ENCODE data around the gene JAKMIP3.

The JAKMIP3 gene

GRCh38 chr10:132062116-132062515 lies 3.6 kb upstream of the JAKMIP3 start:
- DNase-seq = no peak
- Histone ChIP-seq H3K36me3 (no peaks in the 10 kb centered on the region), H3K9me3 (no peaks in the 10 kb centered on the region), H3K4me3 (no peak overlapping the region), H3K27ac (no peak overlapping the region), H3K4me1 (peaks cover 0 to 15% (median 9%) of the 10 kb centered on the region in 4 donors), H3K27me3 (peaks cover 0 to 29% of the 10 kb centered on the region in 2 donors)
- intact Hi-C loops (cut with DNase I; ENCODE audit: low total_unique reads) = no loop called here
- no peak for TF ChIP-seq CTCF (IDR thresholded peaks at IDR 0.05)

GRCh38 chr10:132062641-132063390 lies 2.9 kb upstream of the JAKMIP3 start:
- no peaks in the 10 kb centered on the region for H3K36me3 ChIP-seq
- peak in 1 of 2 donors; percentile 43 for DNase-seq
- no peak overlapping the region for H3K27ac ChIP-seq
- peaks cover 0 to 15% (median 9%) of the 10 kb centered on the region in 4 donors for H3K4me1 ChIP-seq
- no peak overlapping the region for H3K4me3 ChIP-seq
- H3K27me3 ChIP-seq = peaks cover 0 to 24% of the 10 kb centered on the region in 2 donors
- intact Hi-C loops (cut with DNase I; ENCODE audit: low total_unique reads) = no loop called here
- no peaks in the 10 kb centered on the region for H3K9me3 ChIP-seq
- TF ChIP-seq CTCF (IDR thresholded peaks at IDR 0.05) = no peak

GRCh38 chr10:132063432-132063831 lies 2.3 kb upstream of the JAKMIP3 start:
- no peak overlapping the region for H3K4me3 ChIP-seq
- TF ChIP-seq CTCF (IDR thresholded peaks at IDR 0.05) = no peak
- H3K36me3 ChIP-seq = no peaks in the 10 kb centered on the region
- intact Hi-C loops (cut with DNase I; ENCODE audit: low total_unique reads) = no loop called here
- peaks cover 0 to 18% of the 10 kb centered on the region in 2 donors for H3K27me3 ChIP-seq
- H3K9me3 ChIP-seq = no peaks in the 10 kb centered on the region
- no peak overlapping the region for H3K27ac ChIP-seq
- no peak for DNase-seq
- peaks cover 0 to 15% (median 9%) of the 10 kb centered on the region in 4 donors for H3K4me1 ChIP-seq

- Histone ChIP-seq H3K27me3 (peaks cover 0 to 11% of the 10 kb centered on the region in 2 donors), H3K27ac (no peak overlapping the region), H3K4me3 (no peak overlapping the region), H3K4me1 (peaks cover 0 to 15% (median 9%) of the 10 kb centered on the region in 4 donors), H3K36me3 (no peaks in the 10 kb centered on the region), H3K9me3 (no peaks in the 10 kb centered on the region)
- DNase-seq = no peak
- TF ChIP-seq CTCF (IDR thresholded peaks at IDR 0.05) = no peak
- intact Hi-C loops (cut with DNase I; ENCODE audit: low total_unique reads) = no loop called here
Measured at GRCh38 chr10:132064082-132064755, 1.5 kb upstream of the JAKMIP3 start.

GRCh38 chr10:132064771-132065437 lies 842 bp upstream of the JAKMIP3 start:
- Histone ChIP-seq H3K4me1 (peaks cover 0 to 15% (median 9%) of the 10 kb centered on the region in 4 donors), H3K27me3 (peaks cover 0 to 7% of the 10 kb centered on the region in 2 donors), H3K27ac (no peak overlapping the region), H3K9me3 (no peaks in the 10 kb centered on the region), H3K4me3 (peak overlapping the region; percentile 39 to 53), H3K36me3 (no peaks in the 10 kb centered on the region)
- no peak for DNase-seq
- TF ChIP-seq CTCF (IDR thresholded peaks at IDR 0.05) = no peak
- intact Hi-C loops (cut with DNase I; ENCODE audit: low total_unique reads) = no loop called here
